LHCN-M2 (cell line): ENCODE measurements around the gene RHEBL1. TPM values are rescaled to one million over a fixed set of nuclear protein-coding genes. Genes with fewer than 3 reads are reported as not detected.

Experiments used
- DNase-seq: peaks from one replicate; pipeline ENCODE4 v3.0.0-alpha.2; 2012; ENCODE audit warnings: low read depth
- polyA plus RNA-seq: library from polyadenylated mRNA; unstranded; fragments of >200 nt; gene quantifications from one replicate; pipeline ENCODE4 v1.2.1, GENCODE V29; 2012; ENCODE audit warnings: missing spikeins
- total RNA-seq: library from RNA; depleted of rRNA; stranded (reverse); fragments of >200 nt; gene quantifications from 2 replicates; pipeline ENCODE4 v1.2.3, GENCODE V29; 2014; rRNA removed

Gene RHEBL1
- total RNA-seq: 0.90 and 2.9 TPM in 2 replicates
- polyA plus RNA-seq: 1.2 TPM

DNA sequence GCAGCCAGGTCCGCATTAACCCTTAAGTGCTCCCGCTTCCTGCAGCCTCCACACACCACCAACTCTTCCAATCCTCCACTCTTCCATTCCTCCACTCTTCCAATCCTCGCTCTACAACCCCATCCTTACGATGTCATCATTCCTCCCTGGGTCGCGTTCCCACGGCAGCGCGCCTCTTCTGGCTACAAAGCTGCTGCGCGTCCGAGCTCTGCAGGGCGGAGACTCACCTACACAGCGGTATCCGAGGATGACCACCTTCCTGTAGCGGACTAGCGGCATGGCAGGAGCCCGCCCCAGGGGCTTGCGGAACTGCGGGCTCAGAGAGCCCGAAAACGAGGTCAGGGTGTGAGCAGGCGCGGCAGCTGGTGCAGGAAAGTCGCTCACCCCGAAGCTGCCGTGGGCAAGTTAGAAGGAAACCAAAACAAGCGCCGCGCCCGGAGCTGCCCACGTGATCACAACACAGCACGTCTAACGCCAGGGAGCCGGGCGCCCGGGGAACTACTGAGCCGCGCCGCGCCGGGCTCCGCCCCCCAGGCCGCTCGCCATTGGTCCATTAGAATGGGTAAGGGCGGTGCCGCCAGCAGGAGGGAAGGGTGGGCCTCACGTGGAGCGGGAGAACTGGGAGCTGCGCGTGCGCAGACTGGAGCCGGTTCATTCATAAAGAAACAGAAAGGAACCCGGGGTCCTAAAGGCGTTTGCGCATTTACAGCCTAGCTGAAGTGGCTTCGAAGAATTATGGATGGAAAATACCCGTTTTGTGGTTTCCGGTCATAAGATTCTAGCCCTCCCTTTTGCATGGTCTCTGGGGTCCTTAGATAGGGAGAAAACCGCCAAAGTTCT is at the start of gene RHEBL1:
Gene RHEBL1, minus strand, starts transcription at position 473 of the 840 bp plus-strand sequence. Its CDS starts 194 bp downstream, at position 279.
- DNase-seq: peak; percentile 97

GRCh38 chr12:49111206-49111605 is 41.4 kb upstream of the RHEBL1 start:
- DNase-seq: no peak

DNA sequence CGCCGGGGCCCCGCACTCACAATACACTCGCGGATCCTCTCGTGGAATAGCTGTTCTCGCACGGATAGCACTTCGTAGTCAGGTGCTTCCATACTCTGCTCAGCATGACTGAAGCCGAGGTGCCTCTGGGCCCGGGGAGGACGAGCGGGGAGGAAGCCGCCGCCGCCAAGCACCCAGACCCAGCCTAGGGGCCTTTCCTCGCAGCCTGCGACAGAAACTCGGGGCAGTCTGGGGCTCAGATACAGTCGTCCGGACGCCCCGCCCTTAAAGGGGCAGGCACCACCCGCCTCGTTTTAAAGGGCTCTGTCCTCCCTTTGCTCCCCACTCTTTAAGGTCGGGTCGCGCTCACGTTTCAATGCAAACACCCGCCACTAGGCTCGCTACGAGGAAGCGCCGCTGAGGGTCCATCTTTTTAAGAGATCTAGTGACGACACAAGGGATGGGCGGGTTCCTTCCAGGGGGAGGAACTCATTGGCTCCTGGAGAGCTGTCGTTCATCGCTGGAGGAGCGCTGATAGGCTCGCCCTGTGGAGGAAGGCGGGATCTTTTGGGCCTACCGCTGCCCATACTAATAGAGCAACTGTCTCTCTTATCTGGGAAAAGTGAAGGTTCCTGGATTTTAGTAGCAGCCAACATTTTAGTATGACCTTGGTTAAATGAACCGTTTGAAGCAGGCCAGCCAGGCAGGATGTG is 40.8 kb upstream of the RHEBL1 start, which contains the start of gene LMBR1L:
Gene LMBR1L, minus strand, starts transcription at position 384 of the 692 bp plus-strand sequence. Its CDS starts 292 bp downstream, at position 92.
- DNase-seq: peak; percentile 99

GRCh38 chr12:49109641-49110463 is 40.1 kb upstream of the RHEBL1 start:
- no peak for DNase-seq

GRCh38 chr12:49108958-49109404 is 39.2 kb upstream of the RHEBL1 start:
- DNase-seq: no peak

- DNase-seq: no peak
Observed at GRCh38 chr12:49105504-49106084, 35.8 kb upstream of the RHEBL1 start.

DNA sequence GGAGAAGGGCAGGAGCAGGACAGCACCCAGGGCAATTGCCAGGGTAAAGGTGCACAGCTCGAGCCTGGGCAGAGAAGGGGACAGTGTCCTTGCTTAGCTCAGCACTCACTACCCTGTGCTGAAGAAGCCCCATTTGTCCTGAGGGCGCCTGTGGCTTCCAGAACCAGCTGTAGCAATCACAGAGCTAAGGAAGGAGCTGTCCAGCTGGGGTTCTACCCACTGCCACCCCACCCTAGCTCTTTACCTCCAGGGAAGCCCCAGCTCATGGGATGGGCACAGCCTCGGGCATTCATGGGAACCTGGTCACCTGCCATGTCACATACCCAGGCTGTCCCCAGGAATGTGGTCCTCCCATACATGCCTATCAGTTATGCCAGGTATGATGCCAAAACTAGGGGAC is 35.0 kb upstream of the RHEBL1 start:
- no peak for DNase-seq

DNA sequence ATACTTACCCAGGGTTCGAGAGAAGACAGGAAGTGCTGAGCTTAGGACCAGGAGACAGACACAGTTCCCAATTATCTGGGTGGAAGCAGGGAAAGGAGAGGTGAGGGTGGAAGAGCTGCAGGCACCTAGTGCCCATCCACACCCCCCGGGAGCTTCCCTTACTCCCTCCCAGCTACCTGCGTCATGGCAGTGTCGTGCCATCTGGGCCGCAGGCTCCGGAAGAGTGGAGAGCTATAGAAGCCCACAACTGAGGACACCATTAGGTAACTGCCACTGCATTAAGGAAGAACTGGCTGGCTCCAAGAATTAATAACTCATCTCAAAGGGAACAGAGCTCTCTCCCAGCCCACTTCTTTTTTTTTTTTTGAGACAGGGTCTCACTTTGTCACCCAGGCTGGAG is 30.6 kb upstream of the RHEBL1 start:
- DNase-seq: no peak

- no peak for DNase-seq
Observed at GRCh38 chr12:49098703-49099102, 28.9 kb upstream of the RHEBL1 start.

DNA sequence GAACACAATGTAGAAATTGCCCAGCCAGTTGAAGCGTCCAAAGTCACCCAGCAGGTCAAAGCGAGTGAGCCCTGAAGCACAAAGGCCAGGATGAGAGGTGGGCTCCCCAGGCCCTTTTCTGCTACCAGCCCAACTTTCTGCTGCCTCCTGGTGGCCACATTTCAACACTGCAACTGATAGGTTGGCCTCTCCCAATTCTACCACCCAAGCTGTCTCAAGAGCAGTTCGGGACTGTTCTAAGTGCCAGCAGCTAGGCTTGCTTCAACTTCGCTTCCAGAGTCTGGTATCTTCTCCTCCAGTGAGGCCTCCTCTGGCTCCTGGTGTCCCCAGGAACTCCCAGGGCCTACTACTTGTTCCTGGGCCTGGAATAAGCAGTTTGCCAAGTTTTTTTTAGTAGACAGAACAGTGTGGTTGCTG is 28.3 kb upstream of the RHEBL1 start:
- no peak for DNase-seq

DNA sequence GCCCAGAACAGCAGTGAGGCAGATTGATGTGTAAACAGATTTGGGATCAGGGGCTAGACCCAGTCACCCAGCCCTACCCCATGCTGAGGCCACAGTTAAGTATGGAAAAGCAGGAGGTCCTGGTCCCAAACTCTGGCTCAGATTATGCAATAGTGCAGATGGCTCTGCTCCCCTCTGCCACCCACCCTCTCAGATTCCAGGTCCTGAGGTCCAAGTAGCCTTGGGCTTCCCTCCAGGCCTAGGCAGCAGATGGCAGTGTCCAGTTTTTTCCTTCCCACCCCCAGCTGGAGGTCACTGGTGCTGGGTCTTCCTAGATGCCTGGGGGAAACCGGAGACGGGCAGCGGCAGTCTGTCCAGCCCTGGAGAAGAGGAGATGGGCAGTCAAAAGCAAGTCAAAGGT is 27.6 kb upstream of the RHEBL1 start:
- no peak for DNase-seq

DNA sequence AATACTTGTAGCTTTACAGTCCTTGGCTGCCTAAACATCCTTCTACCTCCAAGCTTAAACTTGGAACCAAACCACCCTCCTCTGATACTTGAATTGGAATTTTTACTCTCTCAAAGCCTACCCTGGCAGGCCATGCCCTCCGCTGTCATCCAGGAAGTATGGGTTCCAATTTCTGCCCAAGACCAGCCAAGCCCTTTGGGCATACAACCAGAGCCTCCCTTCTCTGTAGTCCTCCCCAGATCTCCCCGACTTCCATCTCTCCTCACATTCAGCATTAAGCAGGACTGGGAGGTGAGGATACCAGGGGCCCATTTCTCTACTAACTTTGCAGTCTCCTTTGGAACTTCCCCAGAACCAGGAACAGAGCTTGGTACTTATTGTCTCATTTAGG is 25.2 kb upstream of the RHEBL1 start:
- no peak for DNase-seq

- no peak for DNase-seq
Observed at GRCh38 chr12:49094160-49094974, 24.6 kb upstream of the RHEBL1 start, which contains the start of gene DHH. TSS of gene DHH (minus strand) at chr12:49094801. CDS start at chr12:49094512, 289 bp downstream.

GRCh38 chr12:49093792-49094159 is 24.0 kb upstream of the RHEBL1 start:
- DNase-seq: no peak

DNA sequence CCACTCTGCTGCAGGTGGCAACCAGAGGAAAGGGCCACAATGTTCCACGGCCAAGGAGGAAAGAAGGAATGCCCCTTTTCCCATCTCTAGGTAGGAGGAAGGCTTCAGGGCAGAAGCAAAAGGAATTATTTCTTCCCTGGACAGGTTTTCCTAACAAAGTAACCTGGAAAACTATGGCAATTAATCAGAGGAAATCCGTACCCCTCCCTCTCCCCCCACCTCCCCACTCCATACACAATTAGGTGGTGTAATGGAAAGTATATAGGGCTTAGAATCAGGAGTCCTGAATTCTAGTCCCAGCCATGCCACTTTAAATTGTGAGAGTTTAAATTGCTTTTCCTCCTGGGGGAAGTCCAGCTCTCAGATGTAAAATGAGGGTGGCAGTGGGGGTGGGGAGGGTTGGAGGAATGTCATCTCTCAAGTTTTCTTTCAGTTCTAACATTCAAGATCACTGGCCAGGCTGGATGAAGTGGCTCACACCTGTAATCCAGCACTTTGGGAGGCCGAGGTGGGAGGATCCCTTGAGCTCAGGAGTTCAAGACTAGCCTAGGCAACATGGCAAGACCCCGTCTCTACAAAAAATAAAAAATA is 23.1 kb upstream of the RHEBL1 start:
- no peak for DNase-seq

DNA sequence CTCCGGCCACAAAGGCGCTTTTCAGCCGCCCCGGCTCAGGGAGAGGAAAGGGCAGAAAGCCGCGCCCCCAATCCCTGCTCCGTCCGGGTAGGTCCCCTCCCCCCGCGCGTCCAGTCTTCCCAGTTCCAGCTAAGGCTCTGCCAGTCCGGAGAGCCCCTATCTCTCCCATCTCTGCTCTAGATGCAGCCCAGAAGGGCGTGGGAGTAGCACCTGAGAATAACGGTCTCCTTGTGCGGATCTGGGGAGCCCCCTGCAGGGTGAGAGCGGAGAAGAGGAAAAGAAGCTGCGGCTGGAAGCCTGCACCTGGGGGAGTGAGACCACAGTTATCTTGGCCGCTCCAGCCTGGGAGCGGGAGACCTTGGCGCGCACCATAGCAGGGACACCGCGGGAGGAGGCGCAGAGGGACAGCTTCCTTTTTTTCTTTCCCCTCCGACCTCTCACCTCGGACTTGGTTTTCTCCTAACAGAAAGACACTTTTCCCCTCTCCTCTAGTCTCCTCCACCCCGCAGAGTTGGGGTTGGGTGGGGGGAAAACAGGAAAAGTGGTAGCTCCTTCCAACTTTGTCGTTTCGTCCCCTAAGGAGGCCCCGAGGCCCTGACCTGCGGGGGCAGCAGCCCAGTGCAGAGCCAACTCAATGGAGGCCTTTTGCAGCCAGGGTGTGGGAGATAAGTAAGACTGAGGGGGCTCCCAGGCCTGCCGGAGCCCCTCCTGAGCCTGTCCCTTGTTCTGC is 22.5 kb upstream of the RHEBL1 start:
- DNase-seq: no peak

DNA sequence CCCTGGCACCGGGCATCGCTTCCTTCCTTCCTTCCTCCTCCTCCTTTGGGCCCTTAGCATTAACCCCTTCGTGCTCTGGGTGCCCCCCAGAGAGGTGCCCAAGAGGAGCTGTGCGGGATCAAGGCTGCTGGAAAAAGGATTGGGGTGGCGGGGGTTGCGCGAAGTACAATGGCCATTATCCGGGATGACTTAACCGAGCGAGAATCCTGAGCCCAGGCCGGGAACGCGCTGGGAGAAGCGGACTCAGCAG is 22.0 kb upstream of the RHEBL1 start:
- DNase-seq: no peak

DNA sequence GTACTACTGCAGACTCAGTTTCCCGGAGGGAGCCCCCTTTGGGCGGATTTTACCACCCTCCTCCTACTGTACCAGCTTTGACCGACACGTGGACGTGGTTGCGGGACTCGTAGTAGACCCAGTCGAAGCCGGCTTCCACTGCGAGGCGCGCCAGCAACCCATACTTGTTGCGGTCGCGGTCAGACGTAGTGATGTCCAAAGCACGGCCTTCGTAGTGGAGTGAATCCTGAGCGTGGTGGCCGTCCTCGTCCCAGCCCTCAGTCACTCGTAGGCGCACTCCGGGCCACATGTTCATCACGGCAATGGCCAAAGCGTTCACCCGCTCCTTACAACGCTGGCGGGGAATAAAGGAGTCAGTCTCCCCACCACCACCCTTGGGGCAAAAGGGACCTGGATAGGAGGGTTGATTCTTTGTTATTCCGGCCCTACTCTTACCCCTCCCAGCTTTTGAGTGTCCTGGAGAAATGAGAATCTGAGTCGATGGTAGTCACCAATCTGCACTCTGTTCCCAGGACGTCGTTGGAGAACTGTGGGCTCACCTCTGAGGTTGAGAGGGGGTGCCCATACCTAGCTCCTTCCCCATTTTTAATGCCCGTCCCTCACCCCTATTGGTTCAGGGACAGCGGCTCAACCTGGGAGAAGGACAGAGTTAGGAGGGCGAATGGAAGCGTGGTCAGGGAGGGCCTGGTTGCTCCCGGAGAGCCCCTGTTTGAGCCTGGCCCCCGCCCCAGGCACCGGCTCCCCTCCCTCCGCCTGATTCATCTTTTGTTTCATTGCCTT is 21.5 kb upstream of the RHEBL1 start:
- DNase-seq: no peak
